K562 treated with DMSO at 1 percent for 24 hours (cell line): ENCODE results near the gene RFC1. TPM values are rescaled to one million over a fixed set of nuclear protein-coding genes. Genes with fewer than 3 reads are reported as not detected.

Experiments
- total RNA-seq: library from RNA; unstranded; fragments of 300-600 nt; gene quantifications from 2 replicates; pipeline ENCODE4 v1.2.3, GENCODE V29; 2022; ENCODE audit warnings: low read depth; ENCODE audit not compliant: insufficient read depth

Gene RFC1, protein sequence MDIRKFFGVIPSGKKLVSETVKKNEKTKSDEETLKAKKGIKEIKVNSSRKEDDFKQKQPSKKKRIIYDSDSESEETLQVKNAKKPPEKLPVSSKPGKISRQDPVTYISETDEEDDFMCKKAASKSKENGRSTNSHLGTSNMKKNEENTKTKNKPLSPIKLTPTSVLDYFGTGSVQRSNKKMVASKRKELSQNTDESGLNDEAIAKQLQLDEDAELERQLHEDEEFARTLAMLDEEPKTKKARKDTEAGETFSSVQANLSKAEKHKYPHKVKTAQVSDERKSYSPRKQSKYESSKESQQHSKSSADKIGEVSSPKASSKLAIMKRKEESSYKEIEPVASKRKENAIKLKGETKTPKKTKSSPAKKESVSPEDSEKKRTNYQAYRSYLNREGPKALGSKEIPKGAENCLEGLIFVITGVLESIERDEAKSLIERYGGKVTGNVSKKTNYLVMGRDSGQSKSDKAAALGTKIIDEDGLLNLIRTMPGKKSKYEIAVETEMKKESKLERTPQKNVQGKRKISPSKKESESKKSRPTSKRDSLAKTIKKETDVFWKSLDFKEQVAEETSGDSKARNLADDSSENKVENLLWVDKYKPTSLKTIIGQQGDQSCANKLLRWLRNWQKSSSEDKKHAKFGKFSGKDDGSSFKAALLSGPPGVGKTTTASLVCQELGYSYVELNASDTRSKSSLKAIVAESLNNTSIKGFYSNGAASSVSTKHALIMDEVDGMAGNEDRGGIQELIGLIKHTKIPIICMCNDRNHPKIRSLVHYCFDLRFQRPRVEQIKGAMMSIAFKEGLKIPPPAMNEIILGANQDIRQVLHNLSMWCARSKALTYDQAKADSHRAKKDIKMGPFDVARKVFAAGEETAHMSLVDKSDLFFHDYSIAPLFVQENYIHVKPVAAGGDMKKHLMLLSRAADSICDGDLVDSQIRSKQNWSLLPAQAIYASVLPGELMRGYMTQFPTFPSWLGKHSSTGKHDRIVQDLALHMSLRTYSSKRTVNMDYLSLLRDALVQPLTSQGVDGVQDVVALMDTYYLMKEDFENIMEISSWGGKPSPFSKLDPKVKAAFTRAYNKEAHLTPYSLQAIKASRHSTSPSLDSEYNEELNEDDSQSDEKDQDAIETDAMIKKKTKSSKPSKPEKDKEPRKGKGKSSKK
- total RNA-seq: 34.5 and 45.0 TPM in 2 replicates

DNA sequence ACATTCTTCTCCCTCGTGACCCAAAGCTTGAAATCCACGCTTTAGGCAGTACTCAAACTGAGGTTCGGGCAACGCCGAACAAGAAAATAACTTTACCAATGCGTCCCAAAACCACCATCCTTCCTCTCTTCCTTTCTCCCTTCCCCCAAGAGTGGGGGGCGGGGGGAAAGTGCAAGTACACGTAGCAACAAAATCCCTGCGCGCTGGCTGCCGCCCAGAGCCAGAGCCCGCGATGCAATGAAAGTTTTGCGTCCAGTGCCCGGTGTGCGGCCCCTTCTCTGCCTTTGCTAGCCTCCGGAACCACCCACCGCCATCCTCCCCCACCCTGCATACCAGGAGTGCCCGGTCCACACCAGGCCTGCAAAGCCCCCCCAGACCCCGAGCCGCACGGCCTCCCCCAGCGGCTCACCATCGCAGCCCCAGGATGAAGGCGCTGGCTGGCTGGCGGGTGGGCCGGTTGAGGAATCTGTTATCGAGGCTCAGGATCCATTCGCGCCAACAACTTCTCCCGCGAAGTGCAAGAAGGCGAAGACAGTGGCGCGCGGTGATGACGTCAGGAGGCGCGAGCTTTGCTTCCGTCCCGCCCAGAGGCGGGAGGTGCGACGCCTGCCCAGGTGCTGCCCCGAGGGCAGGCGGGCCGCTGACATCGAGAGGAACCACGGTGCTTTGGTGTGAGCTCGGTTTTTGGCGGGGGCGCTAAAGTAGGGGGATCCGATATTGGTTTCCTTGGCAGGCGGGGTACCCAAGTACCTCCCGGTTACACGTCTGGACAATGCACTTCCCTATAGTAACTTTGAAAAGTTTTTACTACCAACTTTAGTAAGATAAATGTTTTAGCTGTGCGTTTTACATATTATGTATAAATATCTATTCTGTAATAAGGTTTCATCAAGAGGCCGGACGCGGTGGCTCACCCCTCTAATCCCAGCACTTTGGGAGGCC is at the start of gene RFC1:
Gene RFC1, minus strand, starts transcription at position 533 of the 942 bp plus-strand sequence. Its CDS starts 121 bp downstream, at position 412.

DNA sequence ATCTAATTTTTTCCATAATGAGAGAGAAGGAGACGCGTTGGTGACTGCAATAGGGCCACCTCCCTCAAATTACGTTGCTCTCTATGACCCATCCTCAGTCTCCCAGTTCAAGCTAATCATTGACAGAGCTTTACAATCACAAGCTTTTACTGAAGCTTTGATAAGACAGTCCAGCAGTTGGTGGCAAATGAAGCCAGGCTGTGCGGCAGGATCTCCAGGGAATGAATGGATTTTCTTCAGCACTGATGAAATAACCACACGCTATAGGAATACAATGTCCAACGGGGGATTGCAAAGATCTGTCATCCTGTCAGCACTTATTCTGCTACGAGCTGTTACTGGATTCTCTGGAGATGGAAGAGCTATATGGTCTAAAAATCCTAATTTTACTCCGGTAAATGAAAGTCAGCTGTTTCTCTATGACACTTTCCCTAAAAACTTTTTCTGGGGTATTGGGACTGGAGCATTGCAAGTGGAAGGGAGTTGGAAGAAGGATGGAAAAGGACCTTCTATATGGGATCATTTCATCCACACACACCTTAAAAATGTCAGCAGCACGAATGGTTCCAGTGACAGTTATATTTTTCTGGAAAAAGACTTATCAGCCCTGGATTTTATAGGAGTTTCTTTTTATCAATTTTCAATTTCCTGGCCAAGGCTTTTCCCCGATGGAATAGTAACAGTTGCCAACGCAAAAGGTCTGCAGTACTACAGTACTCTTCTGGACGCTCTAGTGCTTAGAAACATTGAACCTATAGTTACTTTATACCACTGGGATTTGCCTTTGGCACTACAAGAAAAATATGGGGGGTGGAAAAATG is 40.8 kb upstream of the RFC1 start, which contains the start of gene KLB:
Gene KLB, plus strand, starts transcription at position 168 of the 821 bp plus-strand sequence. Its CDS starts 20 bp downstream, at position 188.

Other genes with a start within 250 kb of the RFC1 start
- gene WDR19, start 183.8 kb downstream of the RFC1 start, total RNA-seq: 13.7 and 15.0 TPM in 2 replicates
- not detected in 2 replicates for gene KLB, start 40.6 kb upstream of the RFC1 start, total RNA-seq
- 2,269 and 2,426 TPM in 2 replicates for gene RPL9, start 92.6 kb upstream of the RFC1 start, total RNA-seq
- 12.2 and 12.3 TPM in 2 replicates for gene LIAS, start 92.7 kb upstream of the RFC1 start, total RNA-seq
- 10.2 and 11.5 TPM in 2 replicates for gene UGDH, start 161.1 kb upstream of the RFC1 start, total RNA-seq